GM18517 (cell line): ENCODE data around the gene PARP11.

ENCODE experiments used
- ATAC-seq: cut with Tn5 transposase; IDR thresholded peaks from one replicate; pipeline ENCODE4 v1.9.1; 2021; ENCODE audit warnings: mild to moderate bottlenecking, moderate library complexity; ENCODE audit not compliant: unreplicated experiment

Gene PARP11

GRCh38 chr12:3827301-3828000 lies 45.7 kb downstream of the PARP11 start:
- no peak for ATAC-seq

DNA sequence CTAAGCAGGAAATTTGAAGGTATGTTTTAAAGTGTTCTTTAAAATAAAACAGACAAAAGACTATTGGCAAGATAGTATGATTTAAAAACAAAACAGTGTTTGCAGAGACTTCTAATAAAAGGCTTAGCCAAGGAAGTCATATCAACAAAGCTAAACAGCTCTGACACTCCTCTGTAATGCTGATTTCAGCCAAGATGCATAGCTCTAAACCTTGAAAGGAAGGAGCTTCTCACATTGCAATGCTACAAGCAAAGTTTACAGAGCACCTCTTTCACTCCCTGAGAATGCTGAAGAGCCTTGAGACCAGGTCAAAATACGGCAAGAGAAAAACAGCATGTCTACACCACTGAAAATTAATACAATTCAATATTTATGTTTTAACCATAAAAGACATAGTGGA lies 51.8 kb downstream of the PARP11 start:
- ATAC-seq, result no peak

- no peak for ATAC-seq
Measured at GRCh38 chr12:3820122-3820521, 53.1 kb downstream of the PARP11 start.

GRCh38 chr12:3816266-3816665 lies 56.9 kb downstream of the PARP11 start:
- no peak for ATAC-seq

GRCh38 chr12:3815094-3815766 lies 58.0 kb downstream of the PARP11 start:
- ATAC-seq, result no peak

GRCh38 chr12:3810540-3810939 lies 62.7 kb downstream of the PARP11 start:
- ATAC-seq, result no peak

GRCh38 chr12:3810016-3810370 lies 63.2 kb downstream of the PARP11 start:
- no peak for ATAC-seq

- no peak for ATAC-seq
Measured at GRCh38 chr12:3809357-3810015, 63.7 kb downstream of the PARP11 start.

DNA sequence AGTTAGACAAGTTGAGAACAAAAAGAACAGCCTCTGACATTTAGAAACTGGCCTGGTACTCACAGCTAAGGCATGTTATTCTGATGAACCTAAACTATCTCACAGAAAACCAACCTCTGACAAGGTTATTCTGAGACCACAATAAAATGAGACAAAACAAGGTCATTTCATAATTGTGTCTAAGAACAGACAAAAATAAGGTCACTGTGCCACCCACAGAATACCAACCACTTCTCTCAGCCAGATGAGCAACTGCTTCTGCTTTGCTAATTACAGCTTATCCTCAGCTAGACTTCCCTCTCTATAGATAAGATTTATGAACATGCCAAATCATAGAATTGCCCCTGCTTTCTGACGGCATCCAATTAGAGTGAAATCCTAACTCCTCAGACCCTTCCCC lies 68.1 kb downstream of the PARP11 start:
- no peak for ATAC-seq

DNA sequence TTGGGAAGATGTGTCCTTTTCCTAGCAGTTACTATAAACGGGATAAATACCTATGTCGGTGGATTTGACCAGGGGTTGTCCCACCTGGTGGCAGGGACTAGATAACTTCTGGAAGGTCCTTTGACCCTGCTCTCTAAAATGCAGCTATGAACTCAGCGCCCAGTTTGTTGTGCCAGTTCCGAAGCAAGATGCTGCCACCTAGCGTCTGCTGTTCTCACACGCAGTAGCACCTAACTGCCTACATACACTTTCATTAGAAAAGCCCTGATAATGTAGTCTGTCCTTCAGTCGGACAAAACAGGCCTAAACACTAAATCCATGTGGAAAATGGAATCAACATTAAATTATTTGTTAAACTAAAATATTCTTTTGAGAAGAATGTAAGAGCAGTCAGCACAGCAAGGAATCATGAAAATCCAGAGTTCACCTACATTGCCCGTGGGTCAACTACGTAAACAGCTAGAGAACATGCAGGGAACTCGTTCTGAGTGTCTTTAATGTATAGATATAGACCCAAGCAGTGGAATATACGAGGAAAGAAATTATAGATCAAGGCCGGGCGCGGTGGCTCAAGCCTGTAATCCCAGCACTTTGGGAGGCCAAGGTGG lies 69.2 kb downstream of the PARP11 start:
- ATAC-seq, result no peak

GRCh38 chr12:3802721-3803120 lies 70.5 kb downstream of the PARP11 start:
- ATAC-seq, result no peak

GRCh38 chr12:3797531-3798048 lies 75.6 kb downstream of the PARP11 start:
- no peak for ATAC-seq

DNA sequence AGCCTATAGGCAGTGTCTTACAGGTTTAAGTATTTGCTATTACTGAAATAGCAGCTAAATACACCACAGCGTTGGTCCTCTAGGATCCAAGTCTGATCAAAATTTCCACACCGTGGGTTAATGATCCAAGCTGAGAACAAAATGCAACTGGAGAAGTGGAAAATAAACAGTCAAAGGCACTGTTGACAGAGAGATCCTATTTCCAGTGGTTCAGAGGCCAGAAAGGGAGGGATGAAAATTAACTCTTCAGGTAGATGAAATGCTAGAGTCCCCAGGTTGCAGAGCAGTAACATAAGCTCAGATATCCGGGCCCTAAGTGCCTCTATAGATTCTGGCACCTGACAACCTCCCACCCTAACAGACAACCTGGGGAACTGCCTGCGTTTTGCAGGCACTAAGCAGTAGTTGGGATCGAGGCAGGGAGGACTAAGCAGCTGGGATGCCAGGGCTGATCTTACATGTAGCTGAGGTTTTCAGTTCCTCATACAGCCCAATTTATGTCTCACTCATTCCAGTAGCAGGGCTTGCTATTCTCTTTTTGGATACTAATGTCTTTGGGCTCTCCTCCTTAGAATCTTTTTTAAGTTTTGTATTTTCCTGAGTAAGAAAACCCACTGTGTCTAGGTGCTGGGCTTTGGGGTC lies 77.6 kb downstream of the PARP11 start:
- ATAC-seq, result no peak

- ATAC-seq, result no peak
Measured at GRCh38 chr12:3795066-3795465, 78.1 kb downstream of the PARP11 start.

DNA sequence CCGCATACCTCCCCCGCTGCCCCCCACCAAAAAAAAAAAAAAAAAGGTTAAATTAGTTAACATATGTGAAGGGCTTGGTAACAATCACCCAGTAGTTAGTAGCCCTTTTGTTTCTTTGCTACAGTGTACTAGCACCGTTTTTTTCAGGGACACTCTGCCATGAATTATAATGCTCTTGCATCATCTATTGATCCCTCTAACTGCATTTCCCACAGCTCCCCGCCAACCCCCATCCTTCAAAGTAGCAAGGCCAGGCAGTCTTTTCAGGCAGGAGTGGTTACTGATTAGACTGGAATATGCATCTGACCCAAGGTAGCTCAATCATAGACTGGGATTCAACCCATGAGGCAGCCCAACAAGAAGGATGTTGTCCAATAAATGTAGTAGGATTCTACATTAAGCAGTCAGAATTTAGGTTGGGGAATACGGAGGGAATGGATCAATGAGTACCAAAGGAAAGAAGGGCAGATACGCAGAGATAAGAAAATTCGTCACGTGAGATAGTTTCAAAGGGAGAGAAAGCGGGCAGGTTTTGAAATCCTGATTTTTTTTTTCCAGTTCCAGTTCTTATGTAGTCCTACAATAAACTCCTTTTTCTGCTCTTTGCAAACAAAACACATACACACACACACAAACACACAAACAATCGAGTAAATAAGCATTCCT lies 80.4 kb downstream of the PARP11 start:
- ATAC-seq, result no peak

GRCh38 chr12:3791256-3791874 lies 81.8 kb downstream of the PARP11 start:
- ATAC-seq, result no peak

- ATAC-seq, result no peak
Measured at GRCh38 chr12:3790642-3791041, 82.6 kb downstream of the PARP11 start.

DNA sequence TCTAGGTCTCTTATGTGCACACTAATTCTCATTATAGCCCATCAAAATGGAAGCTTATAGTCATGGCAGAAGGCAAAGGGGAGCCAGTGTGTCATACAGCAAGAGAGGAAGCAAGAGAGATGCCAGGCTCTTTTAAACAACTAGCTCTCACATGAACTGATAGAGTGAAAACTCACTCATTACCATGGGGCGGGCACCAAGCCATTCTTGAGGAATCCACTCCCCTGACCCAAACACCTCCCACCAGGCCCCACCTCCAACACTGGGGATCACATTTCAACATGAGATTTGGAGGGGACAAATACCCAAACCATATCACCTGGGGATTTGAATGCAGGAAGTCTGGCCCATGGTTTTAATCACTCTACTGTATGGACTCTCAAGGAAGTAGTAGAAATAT lies 83.4 kb downstream of the PARP11 start:
- ATAC-seq, result no peak

GRCh38 chr12:3777206-3777809 lies 95.9 kb downstream of the PARP11 start:
- ATAC-seq, result no peak
